ENCODE data around the gene RPUSD1. TPM values are rescaled to one million over a fixed set of nuclear protein-coding genes. Genes with fewer than 3 reads are reported as not detected.

RPUSD1 gene
- total RNA-seq, 1 donor from 2014 or later = 23.7 TPM

DNA sequence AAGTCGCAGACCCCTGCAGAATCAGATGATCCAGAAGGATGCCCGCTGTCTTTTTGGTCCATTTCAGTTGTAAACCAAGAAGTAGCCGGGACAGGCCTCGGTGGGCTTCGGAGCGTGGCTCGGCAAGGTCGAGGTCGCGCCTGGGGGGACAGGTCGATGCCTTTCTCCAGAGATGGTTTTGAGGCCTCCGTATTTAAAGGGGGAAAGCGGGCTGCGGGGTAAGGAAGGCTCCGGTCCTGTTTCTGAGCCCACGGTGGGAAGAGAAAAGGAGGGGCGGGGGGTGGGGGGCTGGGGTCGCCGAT lies 19.9 kb upstream of the RPUSD1 start:
- DNase-seq (ENCODE audit: extremely low spot score, unreplicated experiment) = no peak
- H3K9me3 Mint-ChIP-seq = no peaks in the 10 kb centered on the region
- peaks cover 52% of the 10 kb centered on the region for H3K27me3 Mint-ChIP-seq
- TF ChIP-seq, protein P1, sequence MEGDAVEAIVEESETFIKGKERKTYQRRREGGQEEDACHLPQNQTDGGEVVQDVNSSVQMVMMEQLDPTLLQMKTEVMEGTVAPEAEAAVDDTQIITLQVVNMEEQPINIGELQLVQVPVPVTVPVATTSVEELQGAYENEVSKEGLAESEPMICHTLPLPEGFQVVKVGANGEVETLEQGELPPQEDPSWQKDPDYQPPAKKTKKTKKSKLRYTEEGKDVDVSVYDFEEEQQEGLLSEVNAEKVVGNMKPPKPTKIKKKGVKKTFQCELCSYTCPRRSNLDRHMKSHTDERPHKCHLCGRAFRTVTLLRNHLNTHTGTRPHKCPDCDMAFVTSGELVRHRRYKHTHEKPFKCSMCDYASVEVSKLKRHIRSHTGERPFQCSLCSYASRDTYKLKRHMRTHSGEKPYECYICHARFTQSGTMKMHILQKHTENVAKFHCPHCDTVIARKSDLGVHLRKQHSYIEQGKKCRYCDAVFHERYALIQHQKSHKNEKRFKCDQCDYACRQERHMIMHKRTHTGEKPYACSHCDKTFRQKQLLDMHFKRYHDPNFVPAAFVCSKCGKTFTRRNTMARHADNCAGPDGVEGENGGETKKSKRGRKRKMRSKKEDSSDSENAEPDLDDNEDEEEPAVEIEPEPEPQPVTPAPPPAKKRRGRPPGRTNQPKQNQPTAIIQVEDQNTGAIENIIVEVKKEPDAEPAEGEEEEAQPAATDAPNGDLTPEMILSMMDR (conservative IDR thresholded peaks at IDR 0.05) = no peak
- H3K27ac Mint-ChIP-seq = peak overlapping the region; percentile 85
- H3K4me1 Mint-ChIP-seq (ENCODE audit: unreplicated experiment) = peaks cover 3% of the 10 kb centered on the region
- H3K4me3 Mint-ChIP-seq = peak overlapping the region; percentile 98
- peaks cover 3% of the 10 kb centered on the region for H3K36me3 Mint-ChIP-seq

GRCh38 chr16:807347-808084 lies 19.3 kb upstream of the RPUSD1 start:
- TF ChIP-seq, protein P1 (conservative IDR thresholded peaks at IDR 0.05) = no peak
- peak overlapping the region; percentile 85 for H3K27ac Mint-ChIP-seq
- peaks cover 3% of the 10 kb centered on the region for H3K4me1 Mint-ChIP-seq (ENCODE audit: unreplicated experiment)
- DNase-seq (ENCODE audit: extremely low spot score, unreplicated experiment) = peak; percentile 87
- peaks cover 51% of the 10 kb centered on the region for H3K27me3 Mint-ChIP-seq
- no peaks in the 10 kb centered on the region for H3K9me3 Mint-ChIP-seq
- H3K36me3 Mint-ChIP-seq = peaks cover 3% of the 10 kb centered on the region
- H3K4me3 Mint-ChIP-seq = peak overlapping the region; percentile 98

DNA sequence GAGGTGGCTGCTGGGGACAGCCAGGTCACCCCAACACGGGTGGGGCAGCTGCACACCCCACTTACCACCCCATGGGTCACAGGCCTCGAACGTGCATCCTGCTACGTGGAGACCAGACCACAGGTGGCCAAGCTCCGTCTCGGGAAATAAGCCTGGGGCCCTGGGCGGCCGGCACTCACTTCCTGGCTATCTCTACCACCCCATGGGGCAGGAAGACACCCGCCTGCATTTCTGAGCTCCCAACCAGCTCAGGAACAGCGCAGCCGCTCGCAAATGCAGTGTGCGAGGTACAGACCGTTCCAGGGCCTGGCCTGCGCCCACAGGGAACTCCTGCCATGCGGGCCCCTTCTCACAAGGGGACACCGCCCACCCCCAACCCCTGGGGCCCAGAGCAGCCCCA lies 17.3 kb upstream of the RPUSD1 start:
- peaks cover 54% of the 10 kb centered on the region for H3K27me3 Mint-ChIP-seq
- H3K36me3 Mint-ChIP-seq = peaks cover 3% of the 10 kb centered on the region
- no peak overlapping the region for H3K27ac Mint-ChIP-seq
- peaks cover 3% of the 10 kb centered on the region for H3K4me1 Mint-ChIP-seq (ENCODE audit: unreplicated experiment)
- TF ChIP-seq, protein P1 (conservative IDR thresholded peaks at IDR 0.05) = no peak
- no peaks in the 10 kb centered on the region for H3K9me3 Mint-ChIP-seq
- no peak for DNase-seq (ENCODE audit: extremely low spot score, unreplicated experiment)
- no peak overlapping the region for H3K4me3 Mint-ChIP-seq

DNA sequence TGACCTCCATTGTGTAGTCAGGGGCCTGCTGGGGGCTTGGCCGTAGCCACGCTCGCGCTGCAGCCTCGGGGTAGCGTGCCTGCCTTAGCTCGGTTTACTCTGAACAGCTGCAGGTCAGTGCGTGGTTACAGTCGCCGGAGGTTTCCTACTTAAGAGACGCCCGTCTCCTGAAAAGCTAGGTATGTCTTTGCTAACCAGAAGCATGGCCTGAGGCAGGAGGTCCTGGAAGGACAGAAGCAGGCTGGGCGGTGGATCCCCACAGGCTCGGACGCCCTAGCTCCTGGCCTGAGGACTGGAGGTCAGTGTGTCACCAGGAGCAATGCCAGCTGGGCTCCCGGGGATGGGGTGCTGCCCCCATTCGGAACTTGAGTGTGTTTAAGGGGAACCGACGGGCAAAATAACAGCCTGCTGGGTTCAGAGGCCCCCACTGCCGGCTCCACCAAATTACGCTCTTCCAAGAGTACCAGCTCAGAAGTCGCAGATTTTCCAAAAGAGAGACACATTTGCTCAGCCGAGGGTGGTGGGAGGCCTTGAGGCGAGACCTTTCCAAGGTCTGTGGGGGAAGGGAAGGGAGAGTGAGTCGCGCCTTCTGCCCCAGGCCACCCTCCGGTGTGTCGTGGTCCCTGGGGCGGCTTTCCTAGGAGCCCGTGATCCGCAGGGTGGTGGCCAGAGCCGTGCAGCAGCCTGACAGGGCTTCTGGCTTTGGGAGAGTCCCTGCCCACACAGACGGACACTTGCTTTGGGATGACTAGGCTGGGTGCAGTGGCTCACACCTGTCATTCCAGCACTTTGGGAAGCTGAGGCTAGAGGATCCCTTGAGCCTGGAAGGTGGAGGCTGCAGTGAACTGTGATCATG lies 16.2 kb upstream of the RPUSD1 start:
- no peak for DNase-seq (ENCODE audit: extremely low spot score, unreplicated experiment)
- Mint-ChIP-seq H3K27ac (peak overlapping the region; percentile 62), H3K4me1 (ENCODE audit: unreplicated experiment) (peaks cover 3% of the 10 kb centered on the region), H3K4me3 (peak overlapping the region; percentile 31), H3K27me3 (peaks cover 47% of the 10 kb centered on the region), H3K36me3 (peaks cover 3% of the 10 kb centered on the region), H3K9me3 (no peaks in the 10 kb centered on the region)
- TF ChIP-seq, protein P1 (conservative IDR thresholded peaks at IDR 0.05) = no peak

- Mint-ChIP-seq H3K27me3 (peaks cover 51% of the 10 kb centered on the region), H3K27ac (no peak overlapping the region), H3K9me3 (no peaks in the 10 kb centered on the region), H3K4me1 (ENCODE audit: unreplicated experiment) (peaks cover 3% of the 10 kb centered on the region), H3K36me3 (peaks cover 3% of the 10 kb centered on the region), H3K4me3 (no peak overlapping the region)
- TF ChIP-seq, protein P1 (conservative IDR thresholded peaks at IDR 0.05) = no peak
- DNase-seq (ENCODE audit: extremely low spot score, unreplicated experiment) = no peak
These were observed 15.5 kb upstream of the RPUSD1 start for GRCh38 chr16:803754-804080.

Measured in type B pancreatic cell (in vitro differentiated cells).